Mammary epithelial cell (primary cell): ENCODE results near the gene RALGAPA2.

ENCODE experiments used
- EZH2 ChIP-seq: IDR thresholded peaks from 2 replicates; pipeline ENCODE4 v1.6.1; 2012; ENCODE audit warnings: low read length, inconsistent platforms, borderline replicate concordance
- TF ChIP-seq, protein P1 (sequence below), 2 donors: IDR thresholded peaks in 1 of 2; conservative IDR thresholded peaks in 1 of 2; 2 replicates each; pipeline ENCODE4 v1.5.1; 2011 to 2012; ENCODE audit warnings: inconsistent platforms in 2 of 2, low read length in 2 of 2, mild to moderate bottlenecking in 2 of 2, control low read depth in 1 of 2, low read depth in 1 of 2; ENCODE audit not compliant: insufficient read depth in 1 of 2; ENCODE audit errors: extremely low read depth in 1 of 2

DNA sequence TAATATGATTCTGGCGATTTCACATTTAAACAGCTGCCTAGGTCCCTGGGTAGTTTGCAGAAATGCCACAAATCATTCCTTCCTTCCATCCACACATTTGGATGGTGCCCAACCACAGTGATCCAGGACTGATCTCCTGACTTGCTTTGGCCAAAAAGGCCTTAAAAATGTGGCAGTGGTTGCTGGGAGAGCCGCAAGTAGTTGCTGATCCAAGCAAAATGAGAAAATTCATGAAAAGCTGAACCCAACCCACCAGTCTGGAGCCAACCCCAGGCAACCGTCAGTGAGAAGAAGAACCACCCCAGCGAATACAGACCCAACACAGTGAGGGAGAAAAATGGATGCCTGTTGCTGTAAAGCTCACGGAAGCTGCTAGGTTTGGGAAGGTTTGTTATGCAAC, 25.1 kb downstream of the RALGAPA2 start:
- TF ChIP-seq, protein P1, sequence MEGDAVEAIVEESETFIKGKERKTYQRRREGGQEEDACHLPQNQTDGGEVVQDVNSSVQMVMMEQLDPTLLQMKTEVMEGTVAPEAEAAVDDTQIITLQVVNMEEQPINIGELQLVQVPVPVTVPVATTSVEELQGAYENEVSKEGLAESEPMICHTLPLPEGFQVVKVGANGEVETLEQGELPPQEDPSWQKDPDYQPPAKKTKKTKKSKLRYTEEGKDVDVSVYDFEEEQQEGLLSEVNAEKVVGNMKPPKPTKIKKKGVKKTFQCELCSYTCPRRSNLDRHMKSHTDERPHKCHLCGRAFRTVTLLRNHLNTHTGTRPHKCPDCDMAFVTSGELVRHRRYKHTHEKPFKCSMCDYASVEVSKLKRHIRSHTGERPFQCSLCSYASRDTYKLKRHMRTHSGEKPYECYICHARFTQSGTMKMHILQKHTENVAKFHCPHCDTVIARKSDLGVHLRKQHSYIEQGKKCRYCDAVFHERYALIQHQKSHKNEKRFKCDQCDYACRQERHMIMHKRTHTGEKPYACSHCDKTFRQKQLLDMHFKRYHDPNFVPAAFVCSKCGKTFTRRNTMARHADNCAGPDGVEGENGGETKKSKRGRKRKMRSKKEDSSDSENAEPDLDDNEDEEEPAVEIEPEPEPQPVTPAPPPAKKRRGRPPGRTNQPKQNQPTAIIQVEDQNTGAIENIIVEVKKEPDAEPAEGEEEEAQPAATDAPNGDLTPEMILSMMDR (conservative IDR thresholded peaks at IDR 0.05 in 1 of 2, IDR thresholded peaks at IDR 0.05 in 1 of 2; ENCODE audit: extremely low read depth in 1 of 2, insufficient read depth in 1 of 2, low read depth in 1 of 2, low read length in 2 of 2): no peak
- no peak for TF ChIP-seq EZH2
